ENCODE measurements around the gene RARB. TPM values are rescaled to one million over a fixed set of nuclear protein-coding genes. Genes with fewer than 3 reads are reported as not detected.

Gene RARB
- total and polyA plus RNA-seq, 3 donors from 2014 or later = 0.63 to 1.5 (median 0.99) TPM

GRCh38 chr3:25531971-25532370 lies 103.9 kb downstream of the RARB start:
- TF ChIP-seq, protein P1, sequence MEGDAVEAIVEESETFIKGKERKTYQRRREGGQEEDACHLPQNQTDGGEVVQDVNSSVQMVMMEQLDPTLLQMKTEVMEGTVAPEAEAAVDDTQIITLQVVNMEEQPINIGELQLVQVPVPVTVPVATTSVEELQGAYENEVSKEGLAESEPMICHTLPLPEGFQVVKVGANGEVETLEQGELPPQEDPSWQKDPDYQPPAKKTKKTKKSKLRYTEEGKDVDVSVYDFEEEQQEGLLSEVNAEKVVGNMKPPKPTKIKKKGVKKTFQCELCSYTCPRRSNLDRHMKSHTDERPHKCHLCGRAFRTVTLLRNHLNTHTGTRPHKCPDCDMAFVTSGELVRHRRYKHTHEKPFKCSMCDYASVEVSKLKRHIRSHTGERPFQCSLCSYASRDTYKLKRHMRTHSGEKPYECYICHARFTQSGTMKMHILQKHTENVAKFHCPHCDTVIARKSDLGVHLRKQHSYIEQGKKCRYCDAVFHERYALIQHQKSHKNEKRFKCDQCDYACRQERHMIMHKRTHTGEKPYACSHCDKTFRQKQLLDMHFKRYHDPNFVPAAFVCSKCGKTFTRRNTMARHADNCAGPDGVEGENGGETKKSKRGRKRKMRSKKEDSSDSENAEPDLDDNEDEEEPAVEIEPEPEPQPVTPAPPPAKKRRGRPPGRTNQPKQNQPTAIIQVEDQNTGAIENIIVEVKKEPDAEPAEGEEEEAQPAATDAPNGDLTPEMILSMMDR (IDR thresholded peaks at IDR 0.05) = no peak
- TF ChIP-seq POLR2A (IDR thresholded peaks at IDR 0.05) = no peak
- intact Hi-C loops (cut with DNase I; ENCODE audit: low total_unique reads) = no loop called here
- Histone ChIP-seq H3K36me3 (ENCODE audit: low read depth, missing control alignments) (no peaks in the 10 kb centered on the region), H3K9me3 (no peaks in the 10 kb centered on the region), H3K27me3 (no peaks in the 10 kb centered on the region), H3K4me1 (no peaks in the 10 kb centered on the region), H3K4me3 (no peak overlapping the region), H3K27ac (no peak overlapping the region)
- DNase-seq = no peak

DNA sequence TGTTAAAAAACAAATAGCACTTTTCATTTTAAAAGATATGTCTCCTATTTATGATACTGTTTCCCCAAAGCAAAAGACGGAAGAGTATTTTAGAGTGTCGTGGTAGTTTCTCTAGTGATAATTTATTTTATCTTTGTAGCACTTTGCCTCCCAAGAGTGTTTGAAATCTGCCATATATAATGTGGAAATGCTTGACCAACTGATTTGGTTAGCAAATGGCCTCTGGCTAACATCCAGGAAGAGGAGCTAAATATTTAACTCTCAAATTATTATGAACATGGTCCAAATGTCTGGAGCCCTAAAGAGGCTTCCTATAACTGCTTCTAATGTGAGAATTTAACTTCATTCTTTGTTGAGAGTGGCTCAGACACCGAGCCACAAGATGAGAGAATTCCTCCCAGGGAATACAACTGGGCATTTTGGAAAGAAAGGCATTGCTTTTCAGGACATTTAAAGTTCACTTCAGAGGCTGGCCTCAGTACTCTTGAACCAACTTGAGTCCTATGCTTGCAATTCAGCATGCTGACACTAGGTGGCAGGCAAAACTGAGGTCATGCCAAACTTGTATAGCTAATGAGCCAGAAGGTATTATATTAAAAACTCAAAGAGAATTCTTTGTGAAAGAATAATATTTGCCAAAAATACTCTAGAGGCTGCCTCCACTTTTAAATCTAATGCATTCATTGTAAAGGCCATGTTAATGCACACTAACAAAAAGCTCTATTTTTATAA lies 104.5 kb downstream of the RARB start:
- Histone ChIP-seq H3K9me3 (no peaks in the 10 kb centered on the region), H3K4me1 (no peaks in the 10 kb centered on the region), H3K4me3 (no peak overlapping the region), H3K27me3 (no peaks in the 10 kb centered on the region), H3K27ac (no peak overlapping the region), H3K36me3 (ENCODE audit: low read depth, missing control alignments) (no peaks in the 10 kb centered on the region)
- intact Hi-C loops (cut with DNase I; ENCODE audit: low total_unique reads) = no loop called here
- 76 to 77% methylated on average over 3 of the region's 3 CpGs for WGBS, 2 donors
- TF ChIP-seq, protein P1 (IDR thresholded peaks at IDR 0.05) = peak in 1 of 3 experiments; percentile 23
- no peak for TF ChIP-seq POLR2A (IDR thresholded peaks at IDR 0.05)
- peak; percentile 54 for DNase-seq

- intact Hi-C loops (cut with DNase I; ENCODE audit: low total_unique reads) = no loop called here
- H3K27ac ChIP-seq = no peak overlapping the region
- H3K4me1 ChIP-seq = no peaks in the 10 kb centered on the region
- 51 to 63% methylated on average over 2 of the region's 2 CpGs for WGBS, 2 donors
- no peak for DNase-seq
- no peaks in the 10 kb centered on the region for H3K9me3 ChIP-seq
- TF ChIP-seq POLR2A (IDR thresholded peaks at IDR 0.05) = no peak
- TF ChIP-seq, protein P1 (IDR thresholded peaks at IDR 0.05) = no peak
- H3K36me3 ChIP-seq (ENCODE audit: low read depth, missing control alignments) = no peaks in the 10 kb centered on the region
- no peaks in the 10 kb centered on the region for H3K27me3 ChIP-seq
- no peak overlapping the region for H3K4me3 ChIP-seq
Measured at GRCh38 chr3:25533399-25533798, 105.3 kb downstream of the RARB start.

- no peaks in the 10 kb centered on the region for H3K4me1 ChIP-seq
Measured at GRCh38 chr3:25534007-25534406, 105.9 kb downstream of the RARB start.

More at GRCh38 chr3:25534007-25534406, 105.9 kb downstream of the RARB start:
- intact Hi-C loops (cut with DNase I; ENCODE audit: low total_unique reads) = no loop called here
- no peak for TF ChIP-seq POLR2A (IDR thresholded peaks at IDR 0.05)
- TF ChIP-seq, protein P1 (IDR thresholded peaks at IDR 0.05) = no peak
- Histone ChIP-seq H3K27ac (no peak overlapping the region), H3K36me3 (ENCODE audit: low read depth, missing control alignments) (no peaks in the 10 kb centered on the region), H3K4me3 (no peak overlapping the region), H3K27me3 (no peaks in the 10 kb centered on the region), H3K9me3 (no peaks in the 10 kb centered on the region)
- no peak for DNase-seq
- 91 to 100% methylated on average over 1 of the region's 1 CpG for WGBS, 2 donors
